ENCODE results near the gene CNOT6L.

GRCh38 chr4:77671051-77671450 lies 148.1 kb downstream of the CNOT6L start:
- no peak for TF ChIP-seq CTCF (IDR thresholded peaks at IDR 0.05)
- TF ChIP-seq POLR2AphosphoS5 (IDR thresholded peaks at IDR 0.05; ENCODE audit: insufficient read depth in 1 of 2, low read depth in 1 of 2): no peak
